GM23338 (cell line): ENCODE data around the gene NUTM2G.

ENCODE experiments used
- CREB1 ChIP-seq: fragments of 250-450 bp; sonication (Bioruptor Pico); IDR thresholded peaks from 2 replicates; pipeline ENCODE4 v1.5.0; 2020; ENCODE audit warnings: low read depth, mild to moderate bottlenecking, moderate library complexity
- CTCF ChIP-seq, 2 experiments: fragments of 200-600 bp in 1 of 2; sonication (generic) in 1 of 2; conservative IDR thresholded peaks; 2 replicates each; pipeline versions ENCODE4 v1.5.1 to v1.6.1; 2016 to 2017; ENCODE audit warnings: antibody characterized with exemption in 2 of 2, low read depth in 2 of 2, mild to moderate bottlenecking in 2 of 2, moderate library complexity in 1 of 2
- EZH2 ChIP-seq: fragments of 200-600 bp; sonication (generic); IDR thresholded peaks from one replicate; pipeline ENCODE4 v1.8.0; 2017; ENCODE audit warnings: antibody characterized with exemption, mild to moderate bottlenecking, low read depth; ENCODE audit not compliant: unreplicated experiment
- EZH2phosphoT487 ChIP-seq: fragments of 200-600 bp; sonication (generic); IDR thresholded peaks from one replicate; pipeline ENCODE4 v1.8.1; 2018; ENCODE audit warnings: antibody characterized with exemption; ENCODE audit not compliant: unreplicated experiment
- NANOG ChIP-seq: IDR thresholded peaks from 2 replicates; pipeline ENCODE4 v1.6.1; 2016; ENCODE audit warnings: antibody characterized with exemption, borderline replicate concordance
- POLR2AphosphoS5 ChIP-seq: IDR thresholded peaks from 2 replicates; pipeline ENCODE4 v1.6.1; 2016; ENCODE audit warnings: antibody characterized with exemption, low read depth
- REST ChIP-seq: IDR thresholded peaks from one replicate; pipeline ENCODE4 v1.6.1; 2018; ENCODE audit warnings: antibody characterized with exemption; ENCODE audit not compliant: unreplicated experiment
- STAT1 ChIP-seq: IDR thresholded peaks from one replicate; pipeline ENCODE4 v1.6.1; 2016; ENCODE audit warnings: antibody characterized with exemption; ENCODE audit not compliant: unreplicated experiment

GRCh38 chr9:96892131-96892530, 36.5 kb upstream of the NUTM2G start:
- TF ChIP-seq POLR2AphosphoS5 (no peak), EZH2 (no peak), CTCF (conservative IDR thresholded peaks at IDR 0.05; ENCODE audit: low read depth in 2 of 2) (no peak), REST (no peak), STAT1 (no peak), EZH2phosphoT487 (no peak), NANOG (no peak), CREB1 (CRISPR knock-in tag) (no peak)
